ENCODE results near the gene SDHB.

The SDHB gene

GRCh38 chr1:17011092-17011438, 42.8 kb downstream of the SDHB start:
- no peak for DNase-seq

- DNase-seq, result no peak
These were observed 44.1 kb downstream of the SDHB start for GRCh38 chr1:17009706-17010105.

GRCh38 chr1:17008208-17008855, 45.5 kb downstream of the SDHB start:
- DNase-seq, result no peak

- no peak for DNase-seq
These were observed 46.7 kb downstream of the SDHB start for GRCh38 chr1:17007121-17007520.

- DNase-seq, result no peak
These were observed 48.5 kb downstream of the SDHB start for GRCh38 chr1:17005365-17005740.

- DNase-seq, result no peak
These were observed 49.1 kb downstream of the SDHB start for GRCh38 chr1:17004466-17005364.

- no peak for DNase-seq
These were observed 51.3 kb downstream of the SDHB start for GRCh38 chr1:17002524-17002902.

- DNase-seq, result no peak
These were observed 51.9 kb downstream of the SDHB start for GRCh38 chr1:17001760-17002523.

GRCh38 chr1:16999863-17000262, 54.0 kb downstream of the SDHB start:
- DNase-seq, result no peak

GRCh38 chr1:16998589-16998988, 55.2 kb downstream of the SDHB start:
- no peak for DNase-seq

GRCh38 chr1:16996845-16997244, 57.0 kb downstream of the SDHB start:
- DNase-seq, result no peak

- no peak for DNase-seq
These were observed 60.3 kb downstream of the SDHB start for GRCh38 chr1:16993521-16994038.

GRCh38 chr1:16992675-16993074, 61.2 kb downstream of the SDHB start:
- no peak for DNase-seq

GRCh38 chr1:16992102-16992501, 61.7 kb downstream of the SDHB start:
- DNase-seq, result no peak

GRCh38 chr1:16991571-16991970, 62.3 kb downstream of the SDHB start:
- no peak for DNase-seq

GRCh38 chr1:16989676-16990391, 64.0 kb downstream of the SDHB start:
- no peak for DNase-seq

- DNase-seq, result no peak
These were observed 65.6 kb downstream of the SDHB start for GRCh38 chr1:16988210-16988609.

GRCh38 chr1:16986962-16987361, 66.9 kb downstream of the SDHB start:
- DNase-seq, result no peak

- DNase-seq, result no peak
These were observed 67.3 kb downstream of the SDHB start for GRCh38 chr1:16986560-16986959.

- no peak for DNase-seq
These were observed 67.7 kb downstream of the SDHB start for GRCh38 chr1:16986113-16986512.

- DNase-seq, result no peak
These were observed 69.1 kb downstream of the SDHB start for GRCh38 chr1:16984717-16985116.

GRCh38 chr1:16983649-16984048, 70.2 kb downstream of the SDHB start:
- no peak for DNase-seq

GRCh38 chr1:16982902-16983301, 70.9 kb downstream of the SDHB start:
- no peak for DNase-seq
